Smooth muscle cell (in vitro differentiated cells): Measurements from ENCODE around the gene TAF1D. TPM values are rescaled to one million over a fixed set of nuclear protein-coding genes. Genes with fewer than 3 reads are reported as not detected.
"Not testable (repeated sequence)": the region's sequence is repeated elsewhere in the genome, so short reads cannot be mapped to it uniquely, and the experiment has no call there.

ENCODE experiments used
- DNase-seq: peaks from one replicate; lab custom pipeline; 2025; ENCODE audit not compliant: unreplicated experiment; lab: John Stamatoyannopoulos, UW
- H2AFZ ChIP-seq: fragments of 200-600 bp; sonication (generic); 2 replicates; pipeline ENCODE4 v1.6.0; 2016; ENCODE audit warnings: antibody characterized with exemption, low read depth, mild to moderate bottlenecking
- H3F3A ChIP-seq: fragments of 200-600 bp; sonication (generic); 2 replicates; pipeline ENCODE4 v1.6.0; 2017; ENCODE audit warnings: antibody characterized with exemption, low read depth
- H3K27ac ChIP-seq: fragments of 200-600 bp; sonication (generic); 2 replicates; pipeline ENCODE4 v1.5.1; 2016; ENCODE audit warnings: low read depth, mild to moderate bottlenecking
- H3K27me3 ChIP-seq: fragments of 200-600 bp; sonication (generic); 2 replicates; pipeline ENCODE4 v1.6.1; 2016; ENCODE audit warnings: low read depth, mild to moderate bottlenecking
- H3K36me3 ChIP-seq: fragments of 200-600 bp; sonication (generic); 2 replicates; pipeline ENCODE4 v1.5.1; 2016; ENCODE audit warnings: low read depth
- H3K4me1 ChIP-seq: fragments of 200-600 bp; sonication (generic); 2 replicates; pipeline ENCODE4 v1.5.1; 2016; ENCODE audit warnings: low read depth
- H3K4me2 ChIP-seq: fragments of 200-600 bp; sonication (generic); 2 replicates; pipeline ENCODE4 v1.6.0; 2016; ENCODE audit warnings: mild to moderate bottlenecking
- H3K4me3 ChIP-seq: fragments of 200-600 bp; sonication (generic); 2 replicates; pipeline ENCODE4 v1.5.1; 2016; ENCODE audit warnings: mild to moderate bottlenecking
- H3K79me2 ChIP-seq: fragments of 200-600 bp; sonication (generic); 2 replicates; pipeline ENCODE4 v1.6.0; 2016; ENCODE audit warnings: low read depth, mild to moderate bottlenecking
- H3K9ac ChIP-seq: fragments of 200-600 bp; sonication (generic); 2 replicates; pipeline ENCODE4 v1.6.0; 2016; ENCODE audit warnings: low read depth
- H3K9me3 ChIP-seq: fragments of 200-600 bp; sonication (generic); replicated peaks from 2 replicates; pipeline ENCODE4 v1.5.1; 2016; ENCODE audit warnings: low read depth
- H4K20me1 ChIP-seq: fragments of 200-600 bp; sonication (generic); 2 replicates; pipeline ENCODE4 v1.6.0; 2016; ENCODE audit warnings: low read depth
- CTCF ChIP-seq: fragments of 200-600 bp; sonication (generic); IDR thresholded peaks from 2 replicates; pipeline ENCODE4 v1.5.1; 2017; ENCODE audit warnings: borderline replicate concordance, mild to moderate bottlenecking, antibody characterized with exemption; ENCODE audit not compliant: insufficient read depth, poor library complexity, severe bottlenecking
- WGBS: methylation state at CpG from one replicate; pipeline ENCODE4 v1.1.7; 2016; ENCODE audit warnings: low lambda C conversion rate; 5-methylcytosine and 5-hydroxymethylcytosine counted together
- polyA plus RNA-seq: library from polyadenylated mRNA; unstranded; fragments of >200 nt; fragmentation: Nextera tagmentation; extraction: Ambion mirVana; gene quantifications from 2 replicates; pipeline ENCODE4 v1.2.1, GENCODE V29; 2016
- total RNA-seq: library from RNA; depleted of rRNA; stranded (reverse); fragments of >200 nt; gene quantifications from 2 replicates; pipeline ENCODE4 v1.2.3, GENCODE V29; 2014

Gene TAF1D
- total and polyA plus RNA-seq, 2 experiments from 2014 or later: 36.9 to 216 TPM

- Histone ChIP-seq H4K20me1 (no peaks in the 10 kb centered on the region), H3K9me3 (no peaks in the 10 kb centered on the region), H3F3A (no peaks in the 10 kb centered on the region), H3K27me3 (no peaks in the 10 kb centered on the region), H3K4me2 (no peak overlapping the region), H3K36me3 (no peaks in the 10 kb centered on the region), H3K79me2 (no peaks in the 10 kb centered on the region), H3K9ac (no peak overlapping the region), H3K27ac (no peak overlapping the region), H3K4me3 (no peak overlapping the region), H3K4me1 (no peaks in the 10 kb centered on the region), H2AFZ (no peak overlapping the region)
- DNase-seq: no peak
- TF ChIP-seq CTCF: no peak
- WGBS: 89% methylated on average over 3 of the region's 3 CpGs
These were observed 25.7 kb upstream of the TAF1D start for GRCh38 chr11:93767018-93767417.

GRCh38 chr11:93766504-93766903 is 25.2 kb upstream of the TAF1D start:
- Histone ChIP-seq H4K20me1 (no peaks in the 10 kb centered on the region), H3K27ac (no peak overlapping the region), H2AFZ (no peak overlapping the region), H3F3A (no peaks in the 10 kb centered on the region), H3K4me3 (no peak overlapping the region), H3K4me1 (no peaks in the 10 kb centered on the region), H3K4me2 (no peak overlapping the region), H3K79me2 (no peaks in the 10 kb centered on the region), H3K9me3 (no peaks in the 10 kb centered on the region), H3K9ac (no peak overlapping the region), H3K27me3 (no peaks in the 10 kb centered on the region), H3K36me3 (no peaks in the 10 kb centered on the region)
- 90% methylated on average over 5 of the region's 5 CpGs for WGBS
- no peak for DNase-seq
- TF ChIP-seq CTCF: no peak

GRCh38 chr11:93765551-93765950 is 24.3 kb upstream of the TAF1D start:
- H3K4me1 ChIP-seq: no peaks in the 10 kb centered on the region
- H2AFZ ChIP-seq: no peak overlapping the region
- H3K9ac ChIP-seq: no peak overlapping the region
- H3K9me3 ChIP-seq: no peaks in the 10 kb centered on the region
- no peaks in the 10 kb centered on the region for H3K36me3 ChIP-seq
- WGBS: 62% methylated on average over 2 of the region's 2 CpGs
- H3K4me3 ChIP-seq: no peak overlapping the region
- DNase-seq: no peak
- H4K20me1 ChIP-seq: no peaks in the 10 kb centered on the region
- H3K27me3 ChIP-seq: no peaks in the 10 kb centered on the region
- no peak overlapping the region for H3K4me2 ChIP-seq
- H3F3A ChIP-seq: no peaks in the 10 kb centered on the region
- H3K27ac ChIP-seq: no peak overlapping the region
- H3K79me2 ChIP-seq: no peaks in the 10 kb centered on the region
- TF ChIP-seq CTCF: no peak

- no peak overlapping the region for H3K9ac ChIP-seq
- H3K36me3 ChIP-seq: no peaks in the 10 kb centered on the region
- 97% methylated on average over 1 of the region's 1 CpG for WGBS
- H3K27me3 ChIP-seq: no peaks in the 10 kb centered on the region
- DNase-seq: no peak
- no peaks in the 10 kb centered on the region for H4K20me1 ChIP-seq
- no peak for TF ChIP-seq CTCF
- H3F3A ChIP-seq: no peaks in the 10 kb centered on the region
- H3K27ac ChIP-seq: no peak overlapping the region
- no peak overlapping the region for H2AFZ ChIP-seq
- H3K4me3 ChIP-seq: no peak overlapping the region
- H3K4me2 ChIP-seq: no peak overlapping the region
- no peaks in the 10 kb centered on the region for H3K79me2 ChIP-seq
- no peaks in the 10 kb centered on the region for H3K9me3 ChIP-seq
- no peaks in the 10 kb centered on the region for H3K4me1 ChIP-seq
These were observed 20.6 kb upstream of the TAF1D start for GRCh38 chr11:93761910-93762309.

GRCh38 chr11:93759123-93759522 is 17.8 kb upstream of the TAF1D start:
- H3K9ac ChIP-seq, H3K9me3 ChIP-seq: not testable (repeated sequence)
- 97% methylated on average over 4 of the region's 4 CpGs for WGBS

More at GRCh38 chr11:93759123-93759522, 17.8 kb upstream of the TAF1D start:
- H3K27ac ChIP-seq, H4K20me1 ChIP-seq, H3F3A ChIP-seq, H3K4me2 ChIP-seq, H2AFZ ChIP-seq, H3K4me1 ChIP-seq, H3K36me3 ChIP-seq, H3K4me3 ChIP-seq, H3K79me2 ChIP-seq, DNase-seq, H3K27me3 ChIP-seq: not testable (repeated sequence)
